Stimulated activated memory B cell treated with anti-CD40 and anti-IgM and Interleukin-4, amounts not matched to agents 10 μg/mL and 1 μg/mL and 100 μg/mL, for 72 hours (primary cell): ENCODE measurements around the gene G0S2.

Experiments
- ATAC-seq: fragments of 150-1000 bp; cut with Tn5 transposase; 2 replicates; pipeline ENCODE4 v1.10.0; 2021
- H3K27ac Mint-ChIP-seq: one replicate; pipeline ENCODE4 v1.8.0; 2022; ENCODE audit warnings: mild to moderate bottlenecking, mixed read lengths
- H3K27me3 Mint-ChIP-seq: one replicate; pipeline ENCODE4 v1.8.0; 2022; ENCODE audit warnings: mixed read lengths
- H3K36me3 Mint-ChIP-seq: one replicate; pipeline ENCODE4 v1.8.0; 2022; ENCODE audit warnings: mixed read lengths
- H3K4me1 Mint-ChIP-seq: one replicate; pipeline ENCODE4 v1.8.0; 2022; ENCODE audit warnings: mixed read lengths
- H3K4me3 Mint-ChIP-seq: one replicate; pipeline ENCODE4 v1.8.0; 2022; ENCODE audit warnings: mild to moderate bottlenecking, moderate library complexity, mixed read lengths
- H3K9me3 Mint-ChIP-seq: one replicate; pipeline ENCODE4 v1.8.0; 2022; ENCODE audit warnings: mixed read lengths

The G0S2 gene

DNA sequence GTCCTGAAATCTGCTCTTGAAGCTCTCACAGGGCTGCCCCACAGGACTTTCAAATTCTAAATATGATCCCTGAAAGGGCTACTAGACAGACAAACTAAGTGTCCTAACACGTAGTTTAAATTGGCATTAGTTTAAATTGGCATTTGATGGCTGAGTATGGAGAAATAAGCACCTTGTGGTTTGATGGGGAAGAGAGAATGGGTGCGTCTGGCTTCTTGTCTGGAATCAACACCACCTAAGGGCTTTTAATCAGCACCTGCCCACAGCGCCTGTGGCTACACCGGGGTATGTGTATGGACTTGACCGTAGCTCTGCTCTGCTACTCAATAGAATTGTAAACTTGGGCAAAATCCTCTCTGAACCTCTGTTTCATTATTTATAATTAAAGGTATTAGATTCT, 17.3 kb upstream of the G0S2 start:
- H3K4me3 Mint-ChIP-seq = no peak overlapping the region
- peaks cover 22% of the 10 kb centered on the region for H3K4me1 Mint-ChIP-seq
- peaks cover 24% of the 10 kb centered on the region for H3K27me3 Mint-ChIP-seq
- H3K27ac Mint-ChIP-seq = no peak overlapping the region
- H3K9me3 Mint-ChIP-seq = no peaks in the 10 kb centered on the region
- H3K36me3 Mint-ChIP-seq = no peaks in the 10 kb centered on the region
- no peak for ATAC-seq

DNA sequence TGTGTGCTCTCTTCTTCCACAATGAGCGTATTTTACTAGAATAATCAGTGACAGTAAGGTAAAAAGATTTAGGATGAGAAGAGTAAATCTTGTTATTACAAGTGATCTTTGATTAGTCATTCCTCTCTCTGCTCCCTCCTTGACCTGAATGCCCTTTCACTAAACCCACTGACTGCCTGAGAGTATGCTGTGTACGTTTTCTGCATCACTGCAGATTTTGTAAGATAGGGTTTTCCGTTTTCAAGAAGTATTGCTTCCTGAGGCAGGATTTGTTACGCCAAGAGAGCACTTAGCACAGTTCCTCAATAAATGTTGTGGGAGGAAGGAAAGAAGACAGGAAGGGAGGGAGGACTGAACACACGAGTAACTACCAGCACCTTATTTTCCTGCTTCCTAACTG, 15.3 kb upstream of the G0S2 start:
- ATAC-seq = peak; percentile 76
- no peaks in the 10 kb centered on the region for H3K9me3 Mint-ChIP-seq
- H3K27ac Mint-ChIP-seq = peak overlapping the region; percentile 33
- H3K4me1 Mint-ChIP-seq = peaks cover 16% of the 10 kb centered on the region
- H3K27me3 Mint-ChIP-seq = peaks cover 28% of the 10 kb centered on the region
- H3K4me3 Mint-ChIP-seq = no peak overlapping the region
- no peaks in the 10 kb centered on the region for H3K36me3 Mint-ChIP-seq

DNA sequence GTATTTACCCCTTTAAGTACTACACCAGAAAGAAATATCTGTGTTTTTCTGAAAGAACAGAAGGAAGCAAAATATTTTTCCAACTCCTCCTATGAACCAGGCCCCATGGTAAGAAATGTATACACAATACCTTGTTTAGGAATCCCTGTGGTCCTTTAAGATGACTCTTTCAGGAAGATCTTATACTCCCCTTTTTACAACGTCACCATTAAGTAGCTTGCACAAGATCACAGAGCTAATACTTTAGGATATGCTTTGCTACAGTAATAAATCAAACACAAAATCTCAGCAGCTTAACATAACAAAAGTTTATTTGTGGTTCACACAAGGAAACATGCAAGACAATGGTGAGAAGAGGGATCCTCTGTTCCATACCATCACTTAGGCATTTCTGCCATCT, 14.1 kb upstream of the G0S2 start:
- Mint-ChIP-seq H3K9me3 (no peaks in the 10 kb centered on the region), H3K27ac (no peak overlapping the region), H3K27me3 (peaks cover 28% of the 10 kb centered on the region), H3K4me3 (no peak overlapping the region), H3K36me3 (no peaks in the 10 kb centered on the region), H3K4me1 (peaks cover 16% of the 10 kb centered on the region)
- no peak for ATAC-seq

DNA sequence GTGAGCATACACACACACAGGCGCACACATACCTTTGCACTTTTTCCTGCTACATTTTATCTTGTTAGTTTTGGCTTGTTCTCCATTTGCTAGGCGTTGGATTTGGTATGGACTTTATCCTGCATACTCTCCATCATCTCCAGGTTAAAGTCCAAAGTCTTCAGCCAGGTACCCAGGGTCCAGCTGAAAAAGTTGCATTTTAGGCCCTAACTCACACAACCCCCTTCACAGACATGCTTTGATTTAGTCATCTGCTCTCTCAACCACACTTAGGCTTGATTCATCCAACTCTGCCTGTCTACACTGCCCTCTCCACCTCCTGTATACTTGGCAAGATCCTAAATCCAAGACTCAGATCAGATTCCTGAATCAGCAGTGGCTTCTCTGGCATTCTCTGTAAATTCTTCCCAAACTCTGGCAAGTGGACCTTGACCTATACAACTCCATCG, 12.3 kb upstream of the G0S2 start:
- peaks cover 9% of the 10 kb centered on the region for H3K4me1 Mint-ChIP-seq
- no peaks in the 10 kb centered on the region for H3K9me3 Mint-ChIP-seq
- ATAC-seq = no peak
- peaks cover 13% of the 10 kb centered on the region for H3K27me3 Mint-ChIP-seq
- no peaks in the 10 kb centered on the region for H3K36me3 Mint-ChIP-seq
- H3K27ac Mint-ChIP-seq = no peak overlapping the region
- no peak overlapping the region for H3K4me3 Mint-ChIP-seq

DNA sequence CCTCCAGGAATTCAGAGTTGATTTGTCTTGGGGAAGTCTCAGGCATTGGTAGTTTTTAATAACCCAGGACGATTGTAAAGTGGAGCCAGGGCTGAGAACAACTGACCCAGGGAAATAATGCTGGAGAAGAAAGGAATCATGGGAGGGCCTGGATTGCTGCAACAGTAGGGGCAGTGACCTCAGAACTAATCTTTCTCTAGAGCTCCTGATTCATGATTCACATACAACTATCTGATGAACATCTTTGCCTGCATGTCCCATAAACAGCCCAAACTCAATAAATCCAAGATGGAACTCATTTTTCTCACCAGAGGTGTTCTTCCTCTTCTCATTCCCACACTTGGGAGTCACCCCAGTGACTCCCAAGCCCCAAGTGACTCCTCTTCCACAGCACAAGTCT, 8.1 kb upstream of the G0S2 start:
- Mint-ChIP-seq H3K4me3 (no peak overlapping the region), H3K27ac (no peak overlapping the region), H3K9me3 (peaks cover 4% of the 10 kb centered on the region), H3K36me3 (no peaks in the 10 kb centered on the region), H3K27me3 (peaks cover 6% of the 10 kb centered on the region), H3K4me1 (peaks cover 6% of the 10 kb centered on the region)
- ATAC-seq = no peak

DNA sequence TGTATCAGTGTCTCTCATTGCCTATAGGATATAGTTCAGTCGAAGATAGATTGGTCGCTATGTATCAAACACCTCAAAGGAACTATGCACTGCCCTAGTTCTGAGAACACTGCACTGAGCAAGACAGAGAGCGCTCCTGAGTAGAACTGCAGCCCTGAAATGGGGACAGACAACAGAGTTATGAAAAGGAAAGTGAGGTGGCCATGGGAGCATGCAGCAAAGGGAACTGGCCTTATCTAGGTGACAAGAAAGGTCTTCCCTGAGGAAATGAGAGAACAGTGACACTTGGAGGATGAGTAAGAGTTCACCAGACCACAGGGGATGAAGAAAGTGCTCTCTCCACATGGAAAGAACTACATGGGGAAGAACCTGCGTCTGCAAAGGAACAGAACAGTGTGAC, 7.5 kb upstream of the G0S2 start:
- peaks cover 6% of the 10 kb centered on the region for H3K4me1 Mint-ChIP-seq
- no peaks in the 10 kb centered on the region for H3K36me3 Mint-ChIP-seq
- peaks cover 4% of the 10 kb centered on the region for H3K9me3 Mint-ChIP-seq
- H3K27ac Mint-ChIP-seq = no peak overlapping the region
- H3K4me3 Mint-ChIP-seq = no peak overlapping the region
- peaks cover 6% of the 10 kb centered on the region for H3K27me3 Mint-ChIP-seq
- ATAC-seq = peak; percentile 71

DNA sequence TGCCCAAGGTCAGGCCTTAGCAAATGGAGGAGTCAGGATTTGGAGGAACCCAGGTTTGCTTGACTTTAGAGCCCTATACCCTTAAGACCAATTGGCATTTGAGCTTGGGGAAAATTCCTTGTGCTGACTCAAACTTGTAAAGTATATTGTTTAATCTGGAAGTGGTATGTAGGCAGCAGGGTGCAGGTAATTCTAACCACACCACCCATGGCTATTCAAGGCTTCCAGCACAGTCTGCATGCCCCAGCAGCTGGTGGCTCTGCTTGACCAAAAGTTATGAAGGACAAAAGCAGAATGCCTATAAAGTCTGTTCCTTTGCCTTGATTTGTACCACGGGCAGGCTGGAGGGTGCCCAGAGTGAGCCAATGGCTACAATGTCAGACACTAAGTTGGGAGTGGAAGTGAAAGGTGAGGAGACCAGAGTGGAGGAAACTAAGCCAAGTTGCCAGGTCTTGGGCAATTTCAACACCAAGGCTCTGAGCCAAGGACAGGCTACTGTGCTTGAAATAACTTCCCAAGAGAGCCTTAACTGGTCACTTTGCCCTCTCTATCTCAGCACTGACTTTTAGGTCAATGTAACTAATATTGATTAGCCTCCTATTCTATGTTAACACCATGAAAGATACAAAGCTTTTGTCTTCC, 4.7 kb upstream of the G0S2 start:
- no peak for ATAC-seq
- peaks cover 5% of the 10 kb centered on the region for H3K27me3 Mint-ChIP-seq
- H3K27ac Mint-ChIP-seq = no peak overlapping the region
- peaks cover 35% of the 10 kb centered on the region for H3K4me1 Mint-ChIP-seq
- H3K4me3 Mint-ChIP-seq = no peak overlapping the region
- no peaks in the 10 kb centered on the region for H3K36me3 Mint-ChIP-seq
- H3K9me3 Mint-ChIP-seq = peaks cover 4% of the 10 kb centered on the region

DNA sequence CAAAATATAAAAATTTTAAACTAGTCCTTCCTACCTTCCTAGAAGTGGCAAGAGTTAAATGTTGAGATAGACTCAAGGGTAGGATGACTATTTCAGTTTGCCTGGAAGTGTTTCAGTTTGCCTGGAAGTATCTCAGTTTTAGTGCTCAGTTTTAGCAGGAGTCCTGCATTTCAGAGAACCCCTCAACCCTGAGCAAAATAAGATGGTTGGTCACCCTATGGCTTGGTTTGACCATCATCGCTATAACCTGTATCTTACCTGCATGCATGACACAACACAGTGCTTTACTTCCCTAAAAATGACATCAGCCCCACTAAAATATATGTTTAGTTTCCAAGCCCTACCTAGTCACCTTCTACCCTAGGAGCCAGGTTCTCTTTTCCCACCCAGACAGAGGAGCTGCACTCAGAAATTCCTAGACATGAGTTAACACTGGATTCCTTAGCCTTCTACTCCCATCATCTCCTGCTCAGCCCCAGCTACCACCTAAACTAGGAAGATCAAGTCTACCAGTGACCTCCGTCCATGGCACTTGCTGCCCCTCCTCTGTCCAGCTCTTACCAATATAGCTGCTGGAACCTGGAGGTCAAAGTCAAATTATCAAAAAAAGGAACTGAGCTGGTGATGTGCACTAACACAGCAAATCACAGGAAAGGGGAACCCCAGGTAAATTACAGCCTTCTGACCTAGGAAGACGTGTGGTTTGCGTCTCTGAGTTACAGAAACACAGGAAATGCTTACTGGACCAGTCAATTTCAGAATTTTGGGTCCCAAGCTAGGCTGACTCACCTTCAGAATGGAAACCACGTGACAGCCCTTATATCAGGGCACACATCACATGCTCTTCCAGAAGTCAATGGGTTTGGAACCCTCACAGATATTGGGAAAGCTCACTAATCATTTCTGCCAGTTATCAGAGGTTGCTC, 2.2 kb upstream of the G0S2 start:
- Mint-ChIP-seq H3K36me3 (no peaks in the 10 kb centered on the region), H3K27me3 (peaks cover 29% of the 10 kb centered on the region), H3K4me3 (peak overlapping the region; percentile 48), H3K4me1 (peaks cover 40% of the 10 kb centered on the region), H3K27ac (peak overlapping the region; percentile 67), H3K9me3 (peaks cover 4% of the 10 kb centered on the region)
- ATAC-seq = peak; percentile 93

DNA sequence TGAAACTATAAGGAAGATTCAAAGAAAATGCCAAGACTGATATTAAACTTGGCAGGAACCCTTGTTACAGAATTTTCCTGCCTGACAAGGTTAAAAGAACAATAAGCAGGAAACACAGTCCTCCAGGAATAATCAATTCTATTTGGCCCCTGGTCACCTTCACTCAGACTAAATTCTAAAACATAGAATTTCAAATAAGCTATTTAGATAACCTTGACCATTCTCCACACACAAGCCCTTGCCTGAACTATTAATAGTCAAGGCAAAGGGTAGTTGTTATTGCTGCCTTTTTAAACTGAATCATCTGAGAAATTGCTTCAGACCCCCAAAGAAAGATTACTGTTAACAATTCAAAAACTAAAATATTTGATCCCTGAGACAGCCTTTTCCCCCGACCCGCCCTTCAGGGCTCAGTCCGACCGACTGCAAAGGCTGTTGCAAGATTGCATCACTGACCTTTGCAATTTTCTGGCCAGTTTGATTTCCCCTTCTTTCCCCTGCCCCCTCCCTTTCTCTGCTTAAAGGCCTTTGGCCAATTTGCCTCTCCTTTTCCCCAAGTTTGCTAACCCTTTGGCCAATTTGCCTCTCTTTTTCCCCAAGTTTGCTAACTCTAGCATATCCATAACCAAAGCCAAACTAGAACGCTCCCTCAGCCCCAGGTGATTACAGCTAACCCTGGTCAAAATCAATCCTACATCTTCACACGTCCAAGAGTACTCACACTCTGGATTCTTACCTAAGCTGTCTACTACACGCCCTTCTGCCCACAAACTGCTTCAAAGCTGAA, 1.4 kb upstream of the G0S2 start:
- peaks cover 4% of the 10 kb centered on the region for H3K9me3 Mint-ChIP-seq
- H3K27me3 Mint-ChIP-seq = peaks cover 37% of the 10 kb centered on the region
- H3K4me1 Mint-ChIP-seq = peaks cover 40% of the 10 kb centered on the region
- H3K36me3 Mint-ChIP-seq = no peaks in the 10 kb centered on the region
- H3K27ac Mint-ChIP-seq = peak overlapping the region; percentile 51
- peak overlapping the region; percentile 3 for H3K4me3 Mint-ChIP-seq
- no peak for ATAC-seq

DNA sequence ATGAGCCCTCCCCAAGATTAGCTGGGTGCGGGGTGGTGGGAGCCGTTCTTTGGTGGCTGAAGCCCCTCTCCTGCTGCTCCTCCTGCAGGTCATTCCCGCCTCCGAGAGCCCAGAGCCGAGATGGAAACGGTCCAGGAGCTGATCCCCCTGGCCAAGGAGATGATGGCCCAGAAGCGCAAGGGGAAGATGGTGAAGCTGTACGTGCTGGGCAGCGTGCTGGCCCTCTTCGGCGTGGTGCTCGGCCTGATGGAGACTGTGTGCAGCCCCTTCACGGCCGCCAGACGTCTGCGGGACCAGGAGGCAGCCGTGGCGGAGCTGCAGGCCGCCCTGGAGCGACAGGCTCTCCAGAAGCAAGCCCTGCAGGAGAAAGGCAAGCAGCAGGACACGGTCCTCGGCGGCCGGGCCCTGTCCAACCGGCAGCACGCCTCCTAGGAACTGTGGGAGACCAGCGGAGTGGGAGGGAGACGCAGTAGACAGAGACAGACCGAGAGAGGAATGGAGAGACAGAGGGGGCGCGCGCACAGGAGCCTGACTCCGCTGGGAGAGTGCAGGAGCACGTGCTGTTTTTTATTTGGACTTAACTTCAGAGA, 448 bp downstream of the G0S2 start:
- ATAC-seq = no peak
- Mint-ChIP-seq H3K27me3 (peaks cover 55% of the 10 kb centered on the region), H3K4me3 (peak overlapping the region; percentile 72), H3K4me1 (peaks cover 40% of the 10 kb centered on the region), H3K9me3 (peaks cover 4% of the 10 kb centered on the region), H3K27ac (peak overlapping the region; percentile 51), H3K36me3 (no peaks in the 10 kb centered on the region)

DNA sequence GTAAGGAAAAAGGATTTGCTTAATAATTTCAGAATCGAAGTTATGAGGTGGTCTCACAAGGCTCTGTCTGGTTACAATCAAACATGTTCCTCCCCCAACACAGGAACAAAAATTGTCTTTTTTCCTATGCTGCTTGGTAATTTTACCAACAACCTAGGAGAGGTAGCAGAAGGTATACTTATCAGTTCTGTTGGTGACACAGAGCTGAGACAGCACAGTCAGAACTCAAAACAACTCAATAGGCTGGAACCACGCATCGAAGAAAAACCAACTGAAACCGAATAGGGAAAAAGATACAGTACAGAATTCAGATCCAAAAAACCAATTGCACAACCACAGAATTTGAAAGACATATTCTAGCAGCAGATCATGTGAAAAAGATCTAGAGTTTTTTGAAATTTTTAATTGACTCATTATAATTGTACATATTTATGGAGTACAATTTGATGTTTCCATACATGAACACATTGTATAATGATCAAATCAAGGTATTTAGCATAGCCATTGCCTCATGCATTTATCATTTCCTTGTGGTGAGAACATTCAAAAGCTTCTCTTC, 3.8 kb downstream of the G0S2 start:
- no peak for ATAC-seq
- Mint-ChIP-seq H3K4me3 (no peak overlapping the region), H3K36me3 (no peaks in the 10 kb centered on the region), H3K27ac (no peak overlapping the region), H3K27me3 (peaks cover 64% of the 10 kb centered on the region), H3K4me1 (peaks cover 20% of the 10 kb centered on the region), H3K9me3 (no peaks in the 10 kb centered on the region)

DNA sequence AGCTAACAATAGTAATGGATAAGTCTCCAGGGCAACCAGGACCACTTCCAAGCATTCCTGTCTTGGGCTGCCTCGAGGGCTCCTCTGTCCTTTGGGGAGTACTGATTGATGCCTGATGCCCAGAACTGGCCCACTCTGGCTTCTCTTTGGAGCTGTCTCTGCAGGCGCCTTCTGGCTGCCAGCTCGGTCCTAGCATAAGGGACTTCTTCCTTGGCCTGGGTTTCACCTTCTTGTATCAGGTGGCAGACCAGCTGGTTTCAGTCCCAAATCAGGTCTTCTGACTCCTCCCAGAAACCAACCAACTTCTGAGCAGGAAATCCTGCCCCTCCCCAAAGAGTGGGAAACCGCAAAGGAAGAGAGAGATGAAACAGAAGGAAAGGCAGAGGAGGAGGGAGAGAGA, 10.6 kb downstream of the G0S2 start:
- Mint-ChIP-seq H3K9me3 (no peaks in the 10 kb centered on the region), H3K27me3 (peaks cover 9% of the 10 kb centered on the region), H3K4me3 (no peak overlapping the region), H3K36me3 (no peaks in the 10 kb centered on the region), H3K27ac (no peak overlapping the region), H3K4me1 (peaks cover 9% of the 10 kb centered on the region)
- no peak for ATAC-seq

DNA sequence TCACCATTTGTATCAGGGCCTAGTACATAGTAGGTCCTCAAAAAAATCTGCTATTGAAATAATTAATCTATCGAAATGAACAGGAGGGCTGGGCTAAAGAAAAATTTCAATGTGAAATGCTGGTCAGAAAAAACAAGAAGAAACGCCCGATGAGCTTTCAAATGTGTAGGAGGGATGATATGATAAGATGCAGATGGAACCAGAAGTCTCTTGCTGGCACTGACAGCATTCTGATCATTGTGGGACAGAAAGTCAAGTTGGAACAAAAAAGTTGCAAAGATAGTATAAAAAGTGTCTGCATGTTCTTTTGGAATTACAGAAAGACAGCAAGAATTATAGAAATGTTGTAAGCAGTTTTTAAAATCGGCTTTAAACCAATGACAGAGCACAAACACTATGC, 11.1 kb downstream of the G0S2 start:
- no peak for ATAC-seq
- H3K4me3 Mint-ChIP-seq = no peak overlapping the region
- no peak overlapping the region for H3K27ac Mint-ChIP-seq
- H3K36me3 Mint-ChIP-seq = no peaks in the 10 kb centered on the region
- no peaks in the 10 kb centered on the region for H3K9me3 Mint-ChIP-seq
- peaks cover 9% of the 10 kb centered on the region for H3K4me1 Mint-ChIP-seq
- H3K27me3 Mint-ChIP-seq = peaks cover 6% of the 10 kb centered on the region

DNA sequence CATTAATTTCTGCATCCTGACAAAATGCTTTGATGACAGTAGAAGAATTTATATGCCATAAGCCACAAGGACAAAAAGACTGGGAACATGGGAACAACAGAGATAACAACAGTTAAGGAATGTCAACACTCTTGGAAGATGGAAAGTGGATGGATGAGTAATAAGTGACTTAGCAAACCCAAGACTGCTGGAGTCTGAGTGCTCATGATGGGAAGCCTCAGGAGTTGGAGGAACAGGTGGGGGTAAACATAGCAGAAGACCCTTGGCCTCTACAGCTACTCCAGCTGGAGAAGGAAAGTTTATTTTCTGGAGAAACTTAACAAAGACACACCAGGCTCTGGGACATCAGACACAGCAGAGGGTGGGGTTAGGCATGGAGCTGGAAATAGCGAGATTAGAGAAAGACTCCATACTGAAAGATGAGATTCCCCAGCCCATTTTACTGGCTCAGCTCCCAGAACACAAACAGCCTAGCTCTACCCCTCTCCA, 13.6 kb downstream of the G0S2 start:
- H3K4me3 Mint-ChIP-seq = no peak overlapping the region
- ATAC-seq = no peak
- H3K4me1 Mint-ChIP-seq = peaks cover 15% of the 10 kb centered on the region
- no peak overlapping the region for H3K27ac Mint-ChIP-seq
- no peaks in the 10 kb centered on the region for H3K36me3 Mint-ChIP-seq
- no peaks in the 10 kb centered on the region for H3K9me3 Mint-ChIP-seq
- peaks cover 4% of the 10 kb centered on the region for H3K27me3 Mint-ChIP-seq

DNA sequence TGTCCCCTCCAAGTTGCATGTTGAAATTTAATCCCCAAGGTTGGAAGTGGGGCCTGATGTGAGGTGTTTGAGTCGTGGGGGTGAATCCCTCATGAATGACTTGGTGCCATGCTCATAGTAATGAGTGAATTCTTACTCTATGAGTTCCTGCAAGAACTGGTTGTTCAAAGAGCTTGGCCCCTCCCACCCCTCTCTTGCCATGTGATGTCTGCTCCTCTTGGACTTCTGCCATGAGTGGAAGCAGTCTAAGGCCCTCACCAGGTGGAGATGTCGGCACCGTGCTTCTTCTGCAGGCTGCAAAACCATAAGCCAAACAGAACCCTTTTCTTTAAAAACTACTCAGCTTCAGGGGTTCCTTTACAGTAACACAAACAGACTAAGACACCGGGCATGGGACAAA, 14.3 kb downstream of the G0S2 start:
- Mint-ChIP-seq H3K36me3 (no peaks in the 10 kb centered on the region), H3K4me3 (no peak overlapping the region), H3K9me3 (no peaks in the 10 kb centered on the region), H3K4me1 (peaks cover 15% of the 10 kb centered on the region), H3K27ac (no peak overlapping the region), H3K27me3 (peaks cover 11% of the 10 kb centered on the region)
- no peak for ATAC-seq
